ENCODE measurements around the gene RNF148.

DNA sequence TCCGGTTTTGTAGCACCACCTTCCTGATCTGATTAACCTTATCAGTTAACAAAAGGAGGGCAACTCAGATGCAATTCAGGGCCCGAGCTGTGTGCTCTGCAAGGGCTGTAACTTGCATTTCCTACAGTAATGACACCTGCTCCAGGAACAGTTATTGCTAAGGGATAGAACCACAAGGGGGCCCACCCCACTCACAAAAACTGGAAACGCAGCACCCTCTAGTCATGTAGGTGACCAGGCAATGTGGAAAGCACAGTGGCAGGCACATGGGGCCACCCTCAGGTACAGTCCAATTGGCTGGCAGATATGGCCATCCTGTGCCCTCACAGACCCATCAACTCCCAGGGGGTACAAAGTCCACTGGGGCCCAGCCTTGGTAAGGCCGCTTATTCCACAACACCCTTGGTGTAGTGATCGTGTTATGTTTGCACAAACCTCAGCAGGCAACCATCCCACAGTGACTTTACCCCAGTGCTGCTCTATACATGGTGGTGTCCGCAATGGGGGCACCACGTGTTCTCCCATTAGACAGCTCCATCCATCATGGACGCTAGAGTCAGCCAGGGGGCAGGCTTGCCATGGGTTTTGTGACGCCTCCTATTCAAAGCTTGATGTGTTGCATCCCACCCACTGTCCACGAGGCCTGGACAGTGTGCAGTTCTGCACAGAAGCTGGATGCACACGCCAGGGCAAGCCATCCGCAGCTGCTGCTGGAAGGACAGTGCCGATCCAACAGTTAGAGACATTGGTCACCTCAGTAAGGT is 13.2 kb downstream of the RNF148 start:
- TF ChIP-seq, protein P1, sequence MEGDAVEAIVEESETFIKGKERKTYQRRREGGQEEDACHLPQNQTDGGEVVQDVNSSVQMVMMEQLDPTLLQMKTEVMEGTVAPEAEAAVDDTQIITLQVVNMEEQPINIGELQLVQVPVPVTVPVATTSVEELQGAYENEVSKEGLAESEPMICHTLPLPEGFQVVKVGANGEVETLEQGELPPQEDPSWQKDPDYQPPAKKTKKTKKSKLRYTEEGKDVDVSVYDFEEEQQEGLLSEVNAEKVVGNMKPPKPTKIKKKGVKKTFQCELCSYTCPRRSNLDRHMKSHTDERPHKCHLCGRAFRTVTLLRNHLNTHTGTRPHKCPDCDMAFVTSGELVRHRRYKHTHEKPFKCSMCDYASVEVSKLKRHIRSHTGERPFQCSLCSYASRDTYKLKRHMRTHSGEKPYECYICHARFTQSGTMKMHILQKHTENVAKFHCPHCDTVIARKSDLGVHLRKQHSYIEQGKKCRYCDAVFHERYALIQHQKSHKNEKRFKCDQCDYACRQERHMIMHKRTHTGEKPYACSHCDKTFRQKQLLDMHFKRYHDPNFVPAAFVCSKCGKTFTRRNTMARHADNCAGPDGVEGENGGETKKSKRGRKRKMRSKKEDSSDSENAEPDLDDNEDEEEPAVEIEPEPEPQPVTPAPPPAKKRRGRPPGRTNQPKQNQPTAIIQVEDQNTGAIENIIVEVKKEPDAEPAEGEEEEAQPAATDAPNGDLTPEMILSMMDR (IDR thresholded peaks at IDR 0.05; ENCODE audit: low read length) = no peak
- TF ChIP-seq EZH2phosphoT487 (IDR thresholded peaks at IDR 0.05; ENCODE audit: low read length) = no peak
